Tracheal epithelial cell (primary cell): ENCODE measurements around the gene MLANA. TPM values are rescaled to one million over a fixed set of nuclear protein-coding genes. Genes with fewer than 3 reads are reported as not detected.

Source experiments
- total RNA-seq: library from RNA; depleted of rRNA; stranded (reverse); fragments of >200 nt; gene quantifications from 2 replicates; pipeline ENCODE4 v1.2.1, GENCODE V29; 2014

Gene MLANA, protein sequence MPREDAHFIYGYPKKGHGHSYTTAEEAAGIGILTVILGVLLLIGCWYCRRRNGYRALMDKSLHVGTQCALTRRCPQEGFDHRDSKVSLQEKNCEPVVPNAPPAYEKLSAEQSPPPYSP
- total RNA-seq: not detected in 2 replicates

DNA sequence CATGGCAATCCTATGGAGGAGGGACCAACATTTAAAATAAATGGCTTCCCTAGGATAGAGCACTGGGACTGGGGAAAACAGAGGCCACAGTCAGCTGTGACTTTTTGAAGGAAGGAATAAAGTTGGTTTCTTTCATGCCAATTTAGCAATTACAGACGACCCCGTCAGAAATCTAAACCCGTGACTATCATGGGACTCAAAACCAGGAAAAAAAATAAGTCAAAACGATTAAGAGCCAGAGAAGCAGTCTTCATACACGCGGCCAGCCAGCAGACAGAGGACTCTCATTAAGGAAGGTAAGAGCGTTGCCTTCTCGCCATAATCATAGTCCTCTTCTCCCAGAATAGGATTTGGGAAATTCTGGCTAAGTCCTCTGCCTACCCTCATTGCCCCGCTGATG, at the start of gene MLANA:
Gene MLANA (plus strand): TSS at position 249 of the 400 bp plus-strand sequence. CDS start 1,586 bp downstream, outside the sequence.

Other genes with a start within 250 kb of the MLANA start
- 78.3 and 79.1 TPM in 2 replicates for gene ERMP1, start 57.8 kb upstream of the MLANA start, total RNA-seq
- gene RANBP6, start 124.7 kb downstream of the MLANA start, total RNA-seq: 18.5 and 19.8 TPM in 2 replicates